ENCODE measurements around the gene PCDHB3.
"Not testable (repeated sequence)": the region's sequence is repeated elsewhere in the genome, so short reads cannot be mapped to it uniquely, and the experiment has no call there.

PCDHB3 gene

DNA sequence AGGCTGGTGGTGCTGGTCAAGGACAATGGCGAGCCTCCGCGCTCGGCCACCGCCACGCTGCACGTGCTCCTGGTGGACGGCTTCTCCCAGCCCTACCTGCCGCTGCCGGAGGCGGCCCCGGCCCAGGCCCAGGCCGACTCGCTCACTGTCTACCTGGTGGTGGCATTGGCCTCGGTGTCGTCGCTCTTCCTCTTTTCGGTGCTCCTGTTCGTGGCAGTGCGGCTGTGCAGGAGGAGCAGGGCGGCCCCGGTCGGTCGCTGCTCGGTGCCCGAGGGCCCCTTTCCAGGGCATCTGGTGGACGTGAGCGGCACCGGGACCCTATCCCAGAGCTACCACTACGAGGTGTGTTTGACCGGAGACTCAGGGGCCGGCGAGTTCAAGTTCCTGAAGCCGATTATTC is 37.1 kb downstream of the PCDHB3 start:
- DNase-seq: not testable (repeated sequence)

DNA sequence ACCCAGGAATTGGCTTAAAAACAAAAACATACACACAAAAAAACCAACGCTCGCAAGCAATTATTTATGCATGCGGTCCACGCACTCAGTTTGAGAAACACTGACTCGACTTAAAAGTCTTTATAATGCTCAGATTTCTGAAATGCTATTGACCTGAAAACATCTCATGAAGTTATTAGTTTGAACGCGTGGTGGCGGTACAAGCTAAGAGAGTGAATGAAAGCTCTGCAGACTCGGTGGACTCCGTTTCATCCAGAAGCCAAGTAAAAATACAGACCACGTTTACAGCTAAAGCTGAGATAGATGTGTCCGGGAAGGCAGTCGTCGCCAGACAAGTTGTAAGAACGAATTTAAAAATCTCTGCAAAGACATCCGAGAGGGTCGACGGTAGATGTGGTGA is 49.5 kb downstream of the PCDHB3 start, which contains the start of gene PCDHB6:
TSS of gene PCDHB6 (plus strand) at position 246 of the 400 bp plus-strand sequence. CDS start 201 bp downstream, outside the sequence.
- DNase-seq: no peak

DNA sequence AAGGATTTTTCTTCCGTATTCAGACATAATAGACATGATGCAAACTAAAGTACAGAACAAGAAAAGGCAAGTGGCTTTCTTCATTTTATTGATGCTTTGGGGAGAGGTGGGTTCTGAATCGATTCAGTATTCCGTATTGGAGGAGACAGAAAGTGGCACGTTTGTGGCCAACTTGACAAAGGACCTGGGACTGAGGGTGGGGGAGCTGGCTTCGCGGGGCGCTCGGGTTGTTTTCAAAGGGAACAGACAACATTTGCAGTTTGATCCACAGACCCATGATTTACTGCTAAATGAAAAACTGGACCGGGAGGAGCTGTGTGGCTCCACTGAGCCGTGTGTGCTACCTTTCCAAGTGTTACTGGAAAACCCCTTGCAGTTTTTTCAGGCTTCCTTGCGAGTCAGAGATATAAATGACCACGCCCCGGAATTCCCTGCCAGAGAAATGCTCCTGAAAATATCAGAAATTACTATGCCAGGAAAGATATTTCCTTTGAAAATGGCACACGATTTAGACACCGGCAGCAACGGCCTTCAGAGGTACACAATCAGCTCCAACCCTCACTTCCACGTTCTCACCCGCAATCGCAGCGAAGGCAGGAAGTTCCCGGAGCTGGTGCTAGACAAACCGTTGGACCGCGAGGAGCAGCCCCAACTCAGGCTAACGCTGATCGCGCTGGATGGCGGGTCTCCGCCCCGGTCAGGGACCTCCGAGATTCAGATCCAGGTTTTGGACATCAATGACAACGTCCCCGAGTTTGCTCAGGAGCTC is 50.1 kb downstream of the PCDHB3 start:
- DNase-seq: no peak

DNA sequence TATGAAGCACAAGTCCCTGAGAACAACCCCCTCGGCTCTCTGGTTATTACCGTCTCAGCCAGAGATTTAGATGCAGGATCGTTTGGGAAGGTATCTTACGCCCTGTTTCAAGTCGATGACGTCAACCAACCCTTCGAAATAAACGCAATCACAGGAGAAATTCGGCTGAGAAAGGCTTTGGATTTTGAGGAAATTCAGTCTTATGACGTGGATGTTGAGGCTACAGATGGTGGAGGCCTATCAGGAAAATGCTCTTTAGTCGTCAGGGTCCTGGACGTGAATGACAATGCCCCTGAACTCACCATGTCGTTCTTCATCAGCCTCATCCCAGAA is 50.7 kb downstream of the PCDHB3 start:
- no peak for DNase-seq

DNA sequence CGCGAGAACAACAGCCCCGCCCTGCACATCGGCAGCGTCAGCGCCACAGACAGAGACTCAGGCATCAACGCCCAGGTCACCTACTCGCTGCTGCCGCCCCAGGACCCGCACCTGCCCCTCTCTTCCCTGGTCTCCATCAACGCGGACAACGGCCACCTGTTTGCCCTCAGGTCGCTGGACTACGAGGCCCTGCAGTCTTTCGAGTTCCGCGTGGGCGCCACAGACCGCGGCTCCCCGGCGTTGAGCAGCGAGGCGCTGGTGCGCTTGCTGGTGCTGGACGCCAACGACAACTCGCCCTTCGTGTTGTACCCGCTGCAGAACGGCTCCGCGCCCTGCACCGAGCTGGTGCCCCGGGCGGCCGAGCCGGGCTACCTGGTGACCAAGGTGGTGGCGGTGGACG is 51.4 kb downstream of the PCDHB3 start:
- DNase-seq: not testable (repeated sequence)

DNA sequence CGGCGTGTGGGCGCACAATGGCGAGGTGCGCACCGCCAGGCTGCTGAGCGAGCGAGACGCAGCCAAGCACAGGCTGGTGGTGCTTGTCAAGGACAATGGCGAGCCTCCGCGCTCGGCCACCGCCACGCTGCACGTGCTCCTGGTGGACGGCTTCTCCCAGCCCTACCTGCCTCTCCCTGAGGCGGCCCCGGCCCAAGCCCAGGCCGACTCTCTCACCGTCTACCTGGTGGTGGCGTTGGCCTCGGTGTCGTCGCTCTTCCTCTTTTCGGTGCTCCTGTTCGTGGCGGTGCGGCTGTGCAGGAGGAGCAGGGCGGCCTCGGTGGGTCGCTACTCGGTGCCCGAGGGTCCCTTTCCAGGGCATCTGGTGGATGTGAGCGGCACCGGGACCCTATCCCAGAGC is 51.8 kb downstream of the PCDHB3 start:
- not testable (repeated sequence) for DNase-seq

Measured in activated gamma-delta T cell (primary cell).